ENCODE data around the gene SMARCC1. TPM values are rescaled to one million over a fixed set of nuclear protein-coding genes. Genes with fewer than 3 reads are reported as not detected.

SMARCC1 gene
- total RNA-seq, 1 experiment from 2014 or later = 63.4 TPM

DNA sequence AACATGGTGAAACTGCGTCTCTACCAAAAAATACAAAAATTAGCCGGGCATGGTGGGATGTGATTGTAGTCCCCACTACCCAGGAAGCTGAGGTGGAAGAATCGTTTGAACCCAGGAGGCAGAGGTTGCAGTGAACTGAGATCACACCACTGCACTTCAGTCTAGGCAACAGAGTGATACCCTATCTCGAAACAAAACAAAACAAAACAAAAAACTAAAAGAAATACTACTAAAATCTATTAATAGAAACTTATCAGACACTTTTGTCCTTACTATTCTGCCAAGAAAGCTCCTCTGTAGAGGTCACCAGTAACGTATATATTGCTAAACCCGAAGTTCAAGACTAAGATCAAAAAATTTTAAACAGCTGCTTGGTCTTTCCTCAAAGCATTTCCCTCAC is 67.1 kb downstream of the SMARCC1 start:
- in situ Hi-C loops (cut with HindIII; ENCODE audit: low sequenced_read_pairs) = no loop called here
- no peak for DNase-seq (ENCODE audit: low spot score)

DNA sequence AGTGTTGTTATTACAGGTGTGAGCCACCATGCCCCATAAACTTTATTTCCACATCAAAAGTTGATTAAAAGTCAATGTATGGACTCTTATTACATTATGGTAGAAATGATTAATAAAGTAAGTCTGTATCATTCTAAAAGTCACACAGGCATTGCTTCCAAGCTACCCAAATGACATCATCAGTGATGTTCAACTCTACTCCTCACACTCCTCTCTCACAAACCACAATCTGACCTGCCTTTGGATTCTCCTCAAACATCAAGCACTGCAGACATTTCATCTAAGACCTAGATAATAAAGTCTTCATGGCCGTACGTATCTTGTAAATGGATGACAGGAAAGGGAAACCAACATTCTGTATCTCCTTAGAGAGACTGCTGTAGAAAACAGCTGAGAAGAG is 68.0 kb downstream of the SMARCC1 start:
- DNase-seq (ENCODE audit: low spot score) = no peak
- in situ Hi-C loops (cut with HindIII; ENCODE audit: low sequenced_read_pairs) = no loop called here

DNA sequence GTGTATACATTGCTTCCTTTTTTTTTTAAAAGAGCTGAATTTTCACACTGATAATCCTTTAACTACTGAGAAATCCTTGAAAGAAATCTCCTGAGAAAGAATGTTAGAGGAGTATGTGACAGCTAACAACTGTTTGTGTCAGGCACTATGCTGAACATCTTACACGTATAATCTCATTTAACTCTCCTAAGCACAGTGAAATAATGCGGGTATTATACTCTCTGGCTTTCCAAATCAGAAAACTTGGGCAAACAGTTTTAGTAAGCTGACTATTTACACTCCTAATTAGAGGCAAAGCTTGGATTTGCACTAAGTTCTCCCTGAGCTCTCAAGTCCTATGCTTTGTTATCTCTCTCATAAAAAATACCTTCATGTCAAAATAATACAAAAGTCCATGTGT is 69.3 kb downstream of the SMARCC1 start:
- no peak for DNase-seq (ENCODE audit: low spot score)
- in situ Hi-C loops (cut with HindIII; ENCODE audit: low sequenced_read_pairs) = no loop called here

DNA sequence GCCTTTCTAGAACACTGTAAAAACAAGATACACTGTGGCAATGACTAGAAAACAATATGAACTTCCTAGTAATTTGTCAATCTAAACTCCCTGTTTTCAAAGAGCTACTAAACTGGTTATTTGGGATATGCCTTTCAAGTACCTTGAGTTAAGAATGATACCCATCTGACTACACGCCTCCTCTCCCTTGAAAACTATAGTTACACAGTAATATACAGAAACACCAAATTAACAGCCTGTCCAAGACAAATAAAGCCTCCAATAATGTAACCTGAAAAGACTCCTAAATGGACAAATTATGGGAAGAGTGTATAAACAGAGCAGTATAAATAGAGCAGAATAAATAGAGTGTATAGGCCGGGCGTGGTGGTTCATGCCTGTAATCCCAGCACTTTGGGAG is 70.1 kb downstream of the SMARCC1 start:
- DNase-seq (ENCODE audit: low spot score) = no peak
- in situ Hi-C loops (cut with HindIII; ENCODE audit: low sequenced_read_pairs) = no loop called here

DNA sequence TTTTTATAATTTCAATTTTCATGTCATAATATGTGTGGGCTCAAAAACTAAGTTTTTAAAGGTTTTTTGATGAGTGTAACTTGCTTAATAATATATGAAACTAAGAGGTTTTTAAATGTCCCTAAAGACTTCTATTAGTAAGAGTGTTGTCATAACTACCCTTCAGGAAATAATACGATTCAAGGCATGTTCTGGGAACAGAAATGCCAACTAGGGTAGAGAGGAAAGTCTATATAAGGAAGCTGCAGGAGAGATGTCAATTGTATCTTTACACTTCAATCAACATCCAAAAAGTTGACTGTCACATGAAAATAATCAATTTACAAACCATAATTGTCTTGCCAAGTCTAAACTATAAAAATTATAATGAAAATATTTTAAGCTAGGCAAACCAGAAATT is 76.3 kb downstream of the SMARCC1 start:
- in situ Hi-C loops (cut with HindIII; ENCODE audit: low sequenced_read_pairs) = no loop called here
- DNase-seq (ENCODE audit: low spot score) = no peak

DNA sequence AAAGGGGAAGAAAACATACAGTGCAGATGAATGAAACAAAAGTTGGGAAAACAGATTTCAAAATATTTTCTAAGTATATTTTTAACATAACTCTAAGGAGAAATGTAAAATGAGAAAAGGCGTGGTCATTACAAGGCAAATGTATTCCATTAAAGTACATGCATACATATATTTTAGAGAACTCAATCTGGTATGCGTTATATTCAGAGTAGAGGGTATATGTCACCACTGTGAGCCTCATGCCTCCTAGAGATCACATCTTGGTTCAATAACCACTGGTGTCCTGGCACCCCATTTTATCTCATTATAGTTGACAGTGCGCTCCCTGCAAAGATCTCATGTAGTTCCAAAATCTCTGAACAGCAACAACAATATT is 77.5 kb downstream of the SMARCC1 start:
- no peak for DNase-seq (ENCODE audit: low spot score)
- in situ Hi-C loops (cut with HindIII; ENCODE audit: low sequenced_read_pairs) = no loop called here

DNA sequence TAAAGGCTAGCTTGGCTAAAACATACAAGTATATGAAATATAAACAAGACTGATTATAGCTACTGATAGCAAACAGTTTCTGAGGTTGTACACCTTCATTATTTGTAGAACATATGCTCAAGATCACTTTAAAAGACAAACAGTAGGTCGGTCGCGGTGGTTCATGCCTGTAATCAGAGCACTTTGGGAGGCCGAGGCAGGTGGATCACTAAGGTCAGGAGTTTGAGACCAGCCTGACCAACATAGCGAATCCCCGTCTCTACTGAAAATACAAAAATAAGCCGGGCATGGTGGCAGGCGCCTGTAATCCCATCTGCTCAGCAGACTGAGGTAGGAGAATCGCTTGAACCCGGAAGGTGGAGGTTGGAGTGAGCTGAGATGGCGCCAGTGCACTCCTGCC is 80.3 kb downstream of the SMARCC1 start:
- in situ Hi-C loops (cut with HindIII; ENCODE audit: low sequenced_read_pairs) = no loop called here
- DNase-seq (ENCODE audit: low spot score) = no peak

DNA sequence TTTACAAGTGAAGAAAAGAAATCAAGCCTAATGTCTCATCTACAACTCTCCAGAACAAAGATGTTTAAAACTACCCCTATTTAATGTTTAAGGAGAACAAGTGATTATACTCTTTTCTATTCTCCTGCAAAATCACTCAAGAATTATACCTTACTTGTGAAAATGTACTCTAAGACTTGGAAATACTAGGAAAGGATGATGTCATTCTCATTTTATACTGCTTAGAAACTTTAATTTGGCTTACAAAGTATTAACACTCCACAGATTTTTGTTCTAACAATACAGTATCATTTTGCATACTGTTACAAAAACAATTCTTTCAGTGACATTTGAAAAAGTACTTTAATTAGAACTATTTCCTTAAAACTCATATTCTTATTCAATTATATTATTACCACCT is 89.5 kb downstream of the SMARCC1 start:
- in situ Hi-C loops (cut with HindIII; ENCODE audit: low sequenced_read_pairs) = no loop called here
- DNase-seq (ENCODE audit: low spot score) = no peak

DNA sequence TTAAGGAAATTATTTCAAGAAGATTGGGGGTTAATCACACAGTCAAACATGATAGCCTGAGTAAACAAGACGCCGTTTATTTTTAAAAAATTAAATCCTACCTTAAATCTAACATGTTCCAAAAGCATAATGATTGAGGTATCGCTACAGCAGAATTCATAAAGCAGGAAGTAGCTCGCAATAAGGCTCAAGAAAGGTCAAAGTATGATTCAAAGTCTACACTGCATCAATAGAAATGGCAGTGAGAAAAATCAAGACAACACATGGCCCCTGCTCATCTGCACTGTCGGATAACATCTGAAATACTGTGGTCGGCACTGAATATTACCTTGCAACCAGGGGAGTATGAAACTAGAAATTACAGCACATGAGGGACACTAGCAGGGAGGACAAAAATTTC is 93.2 kb downstream of the SMARCC1 start:
- DNase-seq (ENCODE audit: low spot score) = no peak
- in situ Hi-C loops (cut with HindIII; ENCODE audit: low sequenced_read_pairs) = no loop called here

DNA sequence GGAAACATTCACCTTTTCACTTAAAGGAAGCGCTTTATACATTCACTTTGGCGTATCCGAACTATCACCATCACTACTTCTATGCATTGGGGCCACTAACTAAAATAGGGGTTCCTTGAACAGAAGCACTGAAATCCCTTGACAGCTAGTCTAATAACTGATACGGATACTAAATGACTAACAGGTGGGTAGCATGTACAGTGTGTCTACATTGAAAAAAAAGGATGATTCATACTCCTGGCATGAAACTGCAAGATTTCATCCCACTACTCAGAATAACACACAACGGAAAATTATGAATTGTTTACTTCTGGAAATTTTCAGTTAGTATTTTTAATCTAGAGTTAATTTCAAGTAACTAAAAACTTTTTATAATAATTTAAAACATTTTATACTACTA is 96.7 kb downstream of the SMARCC1 start:
- in situ Hi-C loops (cut with HindIII; ENCODE audit: low sequenced_read_pairs) = no loop called here
- DNase-seq (ENCODE audit: low spot score) = no peak

DNA sequence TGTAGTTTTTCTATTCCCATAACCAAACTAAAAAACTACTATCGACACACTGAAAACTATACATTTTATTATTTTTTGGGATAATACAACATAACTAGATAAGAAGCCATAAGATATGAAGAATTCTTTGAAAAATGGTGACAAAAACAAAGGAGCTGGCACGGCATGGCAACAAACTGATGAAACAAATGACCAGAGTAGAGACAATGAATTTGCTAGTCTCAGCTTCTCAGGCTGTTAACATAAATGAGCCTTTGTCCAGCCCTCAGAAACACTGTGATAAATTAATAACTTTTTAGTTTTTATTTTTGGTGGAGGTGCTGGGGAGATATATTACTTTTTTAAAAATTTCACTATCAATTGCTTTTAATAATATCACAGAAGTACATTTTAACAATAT is 100.7 kb downstream of the SMARCC1 start:
- no peak for DNase-seq (ENCODE audit: low spot score)
- in situ Hi-C loops (cut with HindIII; ENCODE audit: low sequenced_read_pairs) = no loop called here

DNA sequence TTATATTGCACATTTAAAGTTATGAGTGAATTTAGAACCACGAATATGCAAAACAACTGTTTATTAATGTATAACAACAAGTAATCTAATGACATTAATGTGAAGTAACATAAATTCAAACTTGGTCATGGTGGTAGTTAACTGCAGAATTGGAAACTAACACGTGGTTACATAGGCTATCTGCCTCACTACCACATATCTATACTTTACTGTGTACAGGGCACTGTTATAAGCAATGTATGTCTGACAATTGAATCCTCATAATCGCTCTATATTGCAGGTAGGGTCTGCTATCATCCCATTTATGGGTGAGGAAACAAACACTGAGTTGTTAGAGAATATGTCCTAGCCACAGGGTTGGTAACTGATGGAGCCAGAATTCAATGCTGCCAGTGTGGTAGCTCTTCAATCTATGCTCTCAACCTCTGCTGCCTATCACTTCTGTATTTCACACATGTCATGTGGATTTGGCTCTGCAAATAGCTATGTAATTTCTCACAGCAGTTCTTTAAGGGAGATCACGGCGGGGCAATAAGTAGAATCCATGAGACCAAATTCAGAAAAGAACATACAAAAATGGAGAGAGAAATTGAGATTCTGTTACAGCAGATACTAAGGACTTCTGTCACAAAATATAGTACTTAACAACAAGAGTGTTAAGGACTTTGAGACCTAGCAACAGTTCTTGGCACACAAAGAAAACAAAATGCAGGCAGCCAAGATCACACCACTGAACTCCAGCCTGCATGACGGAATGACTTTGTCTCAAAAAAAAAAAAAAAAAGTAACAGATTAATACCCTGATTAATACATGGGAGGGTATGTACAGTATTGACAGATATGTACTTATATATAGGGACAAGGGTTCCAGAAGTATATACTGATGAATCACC is 103.0 kb downstream of the SMARCC1 start:
- DNase-seq (ENCODE audit: low spot score) = no peak
- in situ Hi-C loops (cut with HindIII; ENCODE audit: low sequenced_read_pairs) = no loop called here

DNA sequence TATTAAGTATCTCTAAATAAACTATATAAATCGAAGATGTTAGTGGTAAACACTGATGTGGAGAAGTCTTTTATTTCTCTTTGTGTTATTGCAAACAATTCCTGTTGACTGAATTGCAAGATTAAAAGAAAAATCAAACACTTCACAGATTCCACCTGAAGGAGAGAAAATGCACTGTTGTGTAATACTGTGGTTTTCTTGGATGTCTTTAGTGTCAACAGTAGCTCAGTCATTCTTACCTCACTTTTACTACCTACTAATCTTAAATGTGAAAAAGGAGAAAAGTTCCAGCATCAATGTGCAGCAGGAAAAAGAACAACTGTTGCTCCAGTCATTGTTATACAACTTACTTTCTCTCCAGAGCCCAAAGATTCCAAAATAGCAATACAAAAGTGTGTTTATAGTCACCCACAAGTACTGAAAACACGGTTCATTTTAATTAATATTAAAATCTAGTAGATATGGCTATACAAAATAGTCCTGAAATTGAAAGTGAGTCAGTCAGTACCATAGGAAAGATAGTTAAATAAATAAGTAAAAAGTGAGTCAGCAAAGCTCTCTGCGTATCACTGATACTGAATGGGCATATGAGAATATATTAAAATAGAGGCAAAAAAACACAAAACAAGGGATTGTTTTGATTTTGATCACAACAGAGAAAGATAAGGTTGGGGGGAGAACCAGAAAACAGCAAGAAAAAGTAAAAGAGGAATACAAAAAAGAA is 112.5 kb downstream of the SMARCC1 start:
- DNase-seq (ENCODE audit: low spot score) = no peak
- in situ Hi-C loops (cut with HindIII; ENCODE audit: low sequenced_read_pairs) = no loop called here

DNA sequence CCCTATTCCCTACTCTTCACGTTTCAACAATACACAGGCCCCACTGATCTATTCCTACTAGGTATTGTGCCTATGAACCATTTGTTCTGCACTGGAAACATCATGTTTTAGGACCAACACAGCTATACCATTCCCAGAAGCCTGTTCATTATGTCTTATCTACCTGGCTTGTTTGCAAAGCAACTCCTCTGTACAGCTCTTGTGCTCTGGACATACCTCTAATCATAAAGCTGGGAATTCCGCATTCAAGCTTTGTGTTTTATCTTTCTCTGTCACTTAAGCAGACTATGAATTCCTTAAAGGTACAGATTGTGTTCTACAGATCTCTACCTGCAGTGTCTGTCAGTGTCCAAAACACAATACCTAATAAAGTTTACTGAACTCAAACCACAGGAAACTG is 115.6 kb downstream of the SMARCC1 start:
- in situ Hi-C loops (cut with HindIII; ENCODE audit: low sequenced_read_pairs) = no loop called here
- no peak for DNase-seq (ENCODE audit: low spot score)

DNA sequence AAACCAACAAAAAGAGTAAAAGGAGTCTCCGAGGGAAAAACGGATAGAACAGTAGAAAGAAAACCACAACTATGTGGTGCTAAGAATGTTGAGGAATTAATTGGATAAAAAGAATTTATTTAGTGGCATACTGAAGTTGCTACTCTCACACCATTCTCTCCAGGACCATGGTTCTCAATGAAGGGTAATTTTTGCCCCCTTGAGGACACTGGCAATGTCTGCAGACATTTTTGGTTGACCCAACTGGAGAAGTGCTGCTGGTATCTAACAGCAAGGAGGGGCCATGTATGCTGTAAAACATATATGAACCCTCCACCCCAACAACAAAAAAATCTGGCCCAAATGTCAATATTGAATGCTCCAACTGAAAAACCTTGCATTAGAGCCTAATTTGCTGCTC is 117.2 kb downstream of the SMARCC1 start:
- DNase-seq (ENCODE audit: low spot score) = peak; percentile 28
- in situ Hi-C loops (cut with HindIII; ENCODE audit: low sequenced_read_pairs) = no loop called here

DNA sequence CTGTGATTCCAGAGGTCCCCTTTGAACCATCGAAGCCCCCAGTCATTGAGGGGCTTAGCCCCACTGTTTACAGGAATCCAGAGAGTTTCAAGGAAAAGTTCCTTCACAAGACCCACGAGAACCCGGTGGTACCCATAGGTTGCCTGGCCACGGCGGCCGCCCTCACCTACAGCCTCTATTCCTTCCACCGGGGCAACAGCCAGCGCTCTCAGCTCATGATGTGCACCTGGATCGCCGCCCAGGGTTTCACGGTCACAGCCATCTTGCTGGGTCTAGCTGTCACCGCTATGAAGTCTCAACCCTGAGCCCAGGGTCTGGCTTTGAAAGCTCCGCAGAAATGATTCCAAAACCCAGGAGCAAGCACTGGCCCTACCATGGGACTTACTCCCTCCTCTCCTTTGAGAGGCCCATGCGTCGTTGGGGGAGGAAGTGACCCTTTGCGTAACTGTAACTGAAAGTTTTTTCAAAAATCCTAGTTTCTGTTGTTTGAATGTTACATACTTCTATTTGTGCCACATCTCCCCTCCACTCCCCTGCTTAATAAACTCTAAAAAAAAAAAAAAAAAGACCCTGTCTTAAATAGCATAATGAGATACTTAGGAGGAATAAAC is 118.0 kb downstream of the SMARCC1 start:
- DNase-seq (ENCODE audit: low spot score) = peak; percentile 44
- in situ Hi-C loops (cut with HindIII; ENCODE audit: low sequenced_read_pairs) = no loop called here

DNA sequence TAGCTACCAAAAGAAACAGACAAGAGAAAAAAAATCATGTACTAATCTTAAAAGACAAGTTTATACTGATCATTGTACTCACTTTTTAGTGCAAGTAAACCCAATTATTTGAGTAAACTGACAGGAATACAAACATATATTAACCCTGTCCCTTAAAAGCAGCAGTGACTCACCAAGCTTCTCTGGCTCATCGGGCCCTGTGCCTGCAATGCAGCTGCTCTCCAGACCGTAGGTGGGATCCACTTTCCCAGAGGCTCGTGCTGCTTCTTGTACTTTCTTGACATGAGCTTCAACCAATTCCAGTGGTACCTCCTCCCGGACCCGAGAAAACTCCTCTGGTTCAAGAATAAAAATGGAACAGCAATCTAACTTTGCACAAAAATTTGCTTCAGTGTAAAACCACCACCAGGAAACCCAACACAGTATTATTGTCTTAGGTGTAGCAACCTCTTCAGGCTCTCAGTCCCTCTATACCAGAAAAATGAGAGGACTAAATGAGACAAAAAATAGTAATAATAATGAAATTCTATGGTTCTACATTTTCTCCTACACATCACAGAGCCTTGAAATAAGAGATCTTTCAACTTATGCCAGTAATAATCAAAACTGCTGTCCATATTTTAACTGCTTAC is 120.5 kb downstream of the SMARCC1 start:
- peak; percentile 9 for DNase-seq (ENCODE audit: low spot score)
- in situ Hi-C loops (cut with HindIII; ENCODE audit: low sequenced_read_pairs) = no loop called here

DNA sequence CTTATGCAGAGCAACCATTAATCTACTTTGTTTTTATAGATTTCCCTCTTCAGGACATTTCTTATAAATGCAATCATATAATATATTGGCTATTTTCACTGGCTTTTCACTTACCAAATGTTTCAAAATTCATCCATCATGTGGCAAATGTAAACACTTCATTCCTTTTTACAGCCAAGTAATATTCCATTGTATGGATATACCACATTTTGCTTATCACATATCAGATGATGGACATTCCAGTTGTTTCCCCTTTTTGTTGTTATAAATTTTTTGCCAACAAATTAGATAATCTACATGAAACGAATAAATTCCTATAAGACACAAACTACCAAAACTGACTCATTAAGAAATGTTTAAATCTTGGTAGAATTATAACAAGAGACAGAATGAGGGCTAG is 123.2 kb downstream of the SMARCC1 start:
- DNase-seq (ENCODE audit: low spot score) = no peak
- in situ Hi-C loops (cut with HindIII; ENCODE audit: low sequenced_read_pairs) = no loop called here

DNA sequence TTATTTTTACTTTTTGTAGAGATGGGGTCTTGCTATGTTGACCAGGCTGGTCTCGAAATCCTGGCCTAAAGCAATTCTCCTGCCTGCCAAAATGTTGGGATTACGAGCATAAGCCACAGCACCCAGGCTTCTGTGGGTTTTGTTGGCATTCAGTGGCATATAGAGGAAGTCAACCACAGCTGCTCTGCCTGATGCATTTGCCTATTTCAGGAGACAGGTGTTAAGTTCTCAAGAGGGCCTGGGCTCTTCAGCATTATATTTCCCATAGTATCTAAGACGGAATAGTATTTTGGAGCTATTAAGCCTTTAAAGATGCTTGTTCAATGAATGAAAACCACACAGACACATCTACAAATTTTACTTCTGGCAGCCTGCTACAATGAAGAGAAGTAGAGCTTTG is 129.6 kb downstream of the SMARCC1 start:
- DNase-seq (ENCODE audit: low spot score) = no peak
- in situ Hi-C loops (cut with HindIII; ENCODE audit: low sequenced_read_pairs) = no loop called here

DNA sequence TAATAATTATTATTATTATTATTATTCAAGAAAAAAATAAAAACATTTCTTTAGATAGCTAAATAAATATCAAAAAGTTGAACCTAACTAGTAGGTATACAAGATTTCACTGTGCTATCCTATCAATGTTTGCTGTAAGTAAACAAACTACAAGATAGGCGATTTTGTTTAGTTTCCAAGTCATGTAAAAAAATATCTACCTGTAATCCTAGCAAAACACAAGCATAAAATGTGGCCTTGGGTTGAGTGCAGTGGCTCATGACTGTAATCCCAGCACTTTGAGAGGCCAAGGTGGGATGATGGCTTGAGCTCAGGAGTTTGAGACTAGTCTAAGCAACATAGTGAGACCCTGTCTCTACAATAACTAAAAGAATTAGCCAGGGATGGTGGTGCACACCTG is 131.4 kb downstream of the SMARCC1 start:
- no peak for DNase-seq (ENCODE audit: low spot score)
- in situ Hi-C loops (cut with HindIII; ENCODE audit: low sequenced_read_pairs) = no loop called here

All from G401 (cell line).